IMR-90 (cell line): ENCODE measurements around the gene NTSR1. TPM values are rescaled to one million over a fixed set of nuclear protein-coding genes. Genes with fewer than 3 reads are reported as not detected.

ENCODE experiments used
- ATAC-seq: fragments of 200-7000 bp; cut with Tn5 transposase; 2 replicates; pipeline ENCODE4 v1.9.1; 2020; ENCODE audit warnings: low read depth, mild to moderate bottlenecking, moderate library complexity
- BruUV-seq: library from RNA; stranded (reverse); fragments of 400-500 nt; replicated peaks from 2 replicates; lab custom pipeline; 2021; lab: Mats Ljungman, UMichigan
- CTCF ChIA-PET: fragments of 300-600 bp; formaldehyde crosslinking; extraction: SDS; loops from one replicate; lab custom pipeline; 2021; ENCODE audit warnings: antibody characterized with exemption; lab: Yijun Ruan, JAX
- POLR2A ChIA-PET: fragments of 300-600 bp; sonication (Branson Sonifier 250); formaldehyde crosslinking; loops from one replicate; lab custom pipeline; 2022; ENCODE audit warnings: antibody characterized with exemption; ENCODE audit not compliant: unreplicated experiment; lab: Charles Lee
- DNase-seq: peaks from one replicate; pipeline ENCODE4 v3.0.0; 2013
- H2AFZ ChIP-seq: replicated peaks from 2 replicates; pipeline ENCODE3; 2013; ENCODE audit warnings: low read length, mild to moderate bottlenecking; ENCODE audit not compliant: poor library complexity
- H2AK5ac ChIP-seq: 2 replicates; pipeline ENCODE4 v1.6.1; 2013; ENCODE audit warnings: low read depth, low read length, inconsistent platforms
- H2AK9ac ChIP-seq: replicated peaks from 2 replicates; pipeline ENCODE3; 2013; ENCODE audit warnings: mild to moderate bottlenecking, low read depth, low read length, moderate library complexity; ENCODE audit not compliant: poor library complexity
- H2BK120ac ChIP-seq: 2 replicates; pipeline ENCODE4 v1.6.1; 2013; ENCODE audit warnings: low read depth, low read length, inconsistent platforms
- H2BK15ac ChIP-seq: 3 replicates; pipeline ENCODE4 v1.6.1; 2013; ENCODE audit warnings: low read depth, low read length, inconsistent platforms
- H2BK20ac ChIP-seq: 2 replicates; pipeline ENCODE4 v1.6.1; 2013; ENCODE audit warnings: low read depth, mild to moderate bottlenecking, inconsistent platforms, low read length, moderate library complexity
- H2BK5ac ChIP-seq: 2 replicates; pipeline ENCODE4 v1.6.1; 2013; ENCODE audit warnings: mild to moderate bottlenecking, low read depth, low read length, inconsistent platforms; ENCODE audit not compliant: poor library complexity, severe bottlenecking
- H3K14ac ChIP-seq: replicated peaks from 2 replicates; pipeline ENCODE4 v1.6.1; 2013; ENCODE audit warnings: low read depth, low read length, inconsistent platforms
- H3K18ac ChIP-seq: 2 replicates; pipeline ENCODE4 v1.6.1; 2013; ENCODE audit warnings: low read depth, low read length, control low read depth
- H3K23ac ChIP-seq: 2 replicates; pipeline ENCODE4 v1.6.1; 2013; ENCODE audit warnings: low read depth, low read length, inconsistent platforms
- H3K27ac ChIP-seq: 2 replicates; pipeline ENCODE4 v1.5.1; 2013; ENCODE audit warnings: mild to moderate bottlenecking, control low read depth, low read length; ENCODE audit not compliant: insufficient read depth
- H3K27me3 ChIP-seq: 2 replicates; pipeline ENCODE4 v1.6.1; 2013; ENCODE audit warnings: low read length; ENCODE audit not compliant: control insufficient read depth, insufficient read depth
- H3K36me3 ChIP-seq: 2 replicates; pipeline ENCODE4 v1.6.1; 2013; ENCODE audit warnings: low read length, mixed read lengths; ENCODE audit not compliant: control insufficient read depth, insufficient read depth
- H3K4ac ChIP-seq: 2 replicates; pipeline ENCODE4 v1.6.1; 2013; ENCODE audit warnings: low read depth, low read length, inconsistent platforms
- H3K4me1 ChIP-seq: 2 replicates; pipeline ENCODE4 v1.6.1; 2013; ENCODE audit warnings: low read length, mixed read lengths; ENCODE audit not compliant: control insufficient read depth, insufficient read depth
- H3K4me2 ChIP-seq: 2 replicates; pipeline ENCODE4 v1.6.1; 2013; ENCODE audit warnings: low read depth, mild to moderate bottlenecking, control low read depth, low read length, moderate library complexity
- H3K4me3 ChIP-seq: 2 replicates; pipeline ENCODE4 v1.5.1; 2013; ENCODE audit warnings: low read depth, mild to moderate bottlenecking, control low read depth, low read length, moderate library complexity; ENCODE audit not compliant: insufficient read depth
- H3K56ac ChIP-seq: 2 replicates; pipeline ENCODE4 v1.6.1; 2013; ENCODE audit warnings: low read length, inconsistent platforms; ENCODE audit not compliant: insufficient read depth; ENCODE audit errors: extremely low read depth
- H3K79me1 ChIP-seq, 2 experiments: 2 replicates each; pipeline ENCODE4 v1.6.1; 2013; ENCODE audit warnings: low read length in 2 of 2, inconsistent platforms in 1 of 2, low read depth in 1 of 2
- H3K9ac ChIP-seq: 2 replicates; pipeline ENCODE4 v1.6.1; 2013; ENCODE audit warnings: low read depth, low read length, control low read depth
- H3K9me1 ChIP-seq: 2 replicates; pipeline ENCODE4 v1.6.1; 2013; ENCODE audit warnings: low read length, inconsistent platforms; ENCODE audit not compliant: insufficient read depth
- H3K9me3 ChIP-seq: 2 replicates; pipeline ENCODE4 v1.6.1; 2013; ENCODE audit warnings: low read length; ENCODE audit not compliant: control insufficient read depth, insufficient read depth
- H4K20me1 ChIP-seq: 2 replicates; pipeline ENCODE4 v1.6.1; 2013; ENCODE audit warnings: low read length, inconsistent platforms; ENCODE audit not compliant: insufficient read depth
- H4K5ac ChIP-seq: 2 replicates; pipeline ENCODE4 v1.6.1; 2013; ENCODE audit warnings: mild to moderate bottlenecking, low read depth, low read length, control low read depth
- H4K8ac ChIP-seq, 2 experiments: 2 replicates each; pipeline ENCODE4 v1.6.1; 2013; ENCODE audit warnings: low read depth in 2 of 2, low read length in 2 of 2, control low read depth in 1 of 2, inconsistent platforms in 1 of 2
- H4K91ac ChIP-seq: 2 replicates; pipeline ENCODE4 v1.6.1; 2013; ENCODE audit warnings: low read depth, low read length, inconsistent platforms; ENCODE audit not compliant: insufficient read depth
- BHLHE40 ChIP-seq: fragments of 150-350 bp; IDR thresholded peaks from 2 replicates; pipeline ENCODE4 v1.6.1; 2016; ENCODE audit warnings: mild to moderate bottlenecking, low read depth, low read length
- CEBPB ChIP-seq: IDR thresholded peaks from 2 replicates; pipeline ENCODE4 v1.6.1; 2012; ENCODE audit warnings: low read depth, low read length, improper control_type of control experiment
- FOS ChIP-seq: fragments of 150-350 bp; IDR thresholded peaks from 2 replicates; pipeline ENCODE4 v1.6.1; 2016; ENCODE audit warnings: low read depth, low read length
- MAZ ChIP-seq: IDR thresholded peaks from 2 replicates; pipeline ENCODE4 v1.6.1; 2012; ENCODE audit warnings: low read depth, mild to moderate bottlenecking, low read length, improper control_type of control experiment, moderate library complexity, borderline replicate concordance
- MXI1 ChIP-seq: IDR thresholded peaks from 2 replicates; pipeline ENCODE4 v1.6.1; 2012; ENCODE audit warnings: low read depth, mild to moderate bottlenecking, low read length, moderate library complexity, borderline replicate concordance
- NFE2L2 ChIP-seq: fragments of 150-350 bp; IDR thresholded peaks from 2 replicates; pipeline ENCODE4 v1.6.1; 2016; ENCODE audit warnings: low read depth, mild to moderate bottlenecking, low read length
- POLR2A ChIP-seq: IDR thresholded peaks from 2 replicates; pipeline ENCODE4 v1.6.1; 2012; ENCODE audit warnings: mild to moderate bottlenecking, low read depth, low read length
- RAD21 ChIP-seq: IDR thresholded peaks from 2 replicates; pipeline ENCODE4 v1.6.1; 2012; ENCODE audit warnings: low read length, improper control_type of control experiment
- WGBS, 2 experiments: methylation state at CpG; one replicate each; pipeline versions ENCODE4 v1.1.5 to v1.1.7; 2013; ENCODE audit warnings: missing lambda C conversion rate in 2 of 2; ENCODE audit not compliant: insufficient read length in 1 of 2; ENCODE audit errors: extremely low coverage in 2 of 2; 5-methylcytosine and 5-hydroxymethylcytosine counted together
- dilution Hi-C: fragments of 300-500 bp; cut with HindIII; formaldehyde crosslinking; loops from one replicate; pipeline ENCODE4 v1.14.3; 2018; ENCODE audit warnings: low sequenced_read_pairs; ENCODE audit not compliant: unreplicated experiment
- in situ Hi-C: fragments of 300-500 bp; cut with MboI; formaldehyde crosslinking; loops from 3 replicates; pipeline ENCODE4 v1.14.3; 2019; ENCODE audit warnings: low sequenced_read_pairs, inconsistent platforms, mixed read lengths
- intact Hi-C: fragments of 100-400 bp; cut with micrococcal nuclease; formaldehyde crosslinking; loops from 2 replicates; pipeline ENCODE4 v1.10.0; 2022
- polyA plus RNA-seq, 3 experiments: library from polyadenylated mRNA; depleted of rRNA; stranded (reverse); fragments of >200 nt; gene quantifications; 2 replicates each; pipeline ENCODE4 v1.2.3, GENCODE V29; 2012; ENCODE audit warnings: low replicate concordance in 1 of 3
- total RNA-seq: library from RNA; depleted of rRNA; stranded (reverse); fragments of >200 nt; gene quantifications from 2 replicates; pipeline ENCODE4 v1.2.3, GENCODE V29; 2012
- TF ChIP-seq, protein P1 (sequence below): conservative IDR thresholded peaks from 2 replicates; pipeline ENCODE4 v1.5.1; 2012; ENCODE audit warnings: mild to moderate bottlenecking, low read depth, low read length, improper control_type of control experiment
- TF ChIP-seq, protein P2 (sequence below): fragments of 150-350 bp; IDR thresholded peaks from 2 replicates; pipeline ENCODE4 v1.6.1; 2017; ENCODE audit warnings: mild to moderate bottlenecking, antibody characterized with exemption, low read length, low read depth

The NTSR1 gene
- total and polyA plus RNA-seq, 2 of the 4 experiments (the other 2 are of a cell fraction), result 0.54 to 1.8 TPM

DNA sequence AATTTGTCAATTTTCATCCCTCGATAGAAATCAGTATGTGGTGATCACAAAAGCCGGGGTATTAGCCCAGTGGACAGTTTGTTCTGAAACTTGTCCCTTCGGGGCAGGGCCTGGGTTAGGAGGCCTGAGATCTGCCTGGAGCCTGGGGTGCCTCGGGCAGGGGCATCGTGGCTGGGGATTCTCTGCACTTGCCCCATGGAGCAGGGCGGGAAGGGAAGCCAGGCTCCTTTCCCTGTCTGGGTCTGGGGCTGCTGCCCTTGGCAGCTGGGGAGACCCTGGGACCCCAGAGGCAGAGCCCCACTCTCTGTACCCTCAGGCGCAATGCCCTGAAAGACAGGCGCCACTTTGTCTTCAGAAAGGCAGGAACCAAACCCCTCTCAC is 27.4 kb downstream of the NTSR1 start:
- intact Hi-C loops (no loop called here), in situ Hi-C loops (no loop called here), dilution Hi-C loops (no loop called here)
- H2BK120ac ChIP-seq, result no peak overlapping the region
- no peaks in the 10 kb centered on the region for H3K36me3 ChIP-seq
- no peak overlapping the region for H3K18ac ChIP-seq
- no peak overlapping the region for H2BK5ac ChIP-seq
- H3K9ac ChIP-seq, result no peak overlapping the region
- no peak overlapping the region for H3K56ac ChIP-seq
- no peak overlapping the region for H3K4me3 ChIP-seq
- no TSS peak for BruUV-seq
- H3K14ac ChIP-seq, result no peak overlapping the region
- WGBS, 2 experiments, result 92% methylated on average over 2 of the region's 8 CpGs; no CpG with 5 or more reads in 1 of the 2 experiments
- no peak overlapping the region for H3K27ac ChIP-seq
- peaks cover 14% of the 10 kb centered on the region for H3K9me1 ChIP-seq
- H4K20me1 ChIP-seq, result no peaks in the 10 kb centered on the region
- no peak overlapping the region for H3K4ac ChIP-seq
- no peak overlapping the region for H3K23ac ChIP-seq
- no peaks in the 10 kb centered on the region for H3K9me3 ChIP-seq
- H2BK15ac ChIP-seq, result no peak overlapping the region
- H3K4me1 ChIP-seq, result peaks cover 13% of the 10 kb centered on the region
- TF ChIP-seq BHLHE40, result no peak
- TF ChIP-seq, protein P1, sequence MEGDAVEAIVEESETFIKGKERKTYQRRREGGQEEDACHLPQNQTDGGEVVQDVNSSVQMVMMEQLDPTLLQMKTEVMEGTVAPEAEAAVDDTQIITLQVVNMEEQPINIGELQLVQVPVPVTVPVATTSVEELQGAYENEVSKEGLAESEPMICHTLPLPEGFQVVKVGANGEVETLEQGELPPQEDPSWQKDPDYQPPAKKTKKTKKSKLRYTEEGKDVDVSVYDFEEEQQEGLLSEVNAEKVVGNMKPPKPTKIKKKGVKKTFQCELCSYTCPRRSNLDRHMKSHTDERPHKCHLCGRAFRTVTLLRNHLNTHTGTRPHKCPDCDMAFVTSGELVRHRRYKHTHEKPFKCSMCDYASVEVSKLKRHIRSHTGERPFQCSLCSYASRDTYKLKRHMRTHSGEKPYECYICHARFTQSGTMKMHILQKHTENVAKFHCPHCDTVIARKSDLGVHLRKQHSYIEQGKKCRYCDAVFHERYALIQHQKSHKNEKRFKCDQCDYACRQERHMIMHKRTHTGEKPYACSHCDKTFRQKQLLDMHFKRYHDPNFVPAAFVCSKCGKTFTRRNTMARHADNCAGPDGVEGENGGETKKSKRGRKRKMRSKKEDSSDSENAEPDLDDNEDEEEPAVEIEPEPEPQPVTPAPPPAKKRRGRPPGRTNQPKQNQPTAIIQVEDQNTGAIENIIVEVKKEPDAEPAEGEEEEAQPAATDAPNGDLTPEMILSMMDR, result no peak
- TF ChIP-seq RAD21, result no peak
- no peak for TF ChIP-seq POLR2A
- TF ChIP-seq MXI1, result no peak
- TF ChIP-seq, protein P2, sequence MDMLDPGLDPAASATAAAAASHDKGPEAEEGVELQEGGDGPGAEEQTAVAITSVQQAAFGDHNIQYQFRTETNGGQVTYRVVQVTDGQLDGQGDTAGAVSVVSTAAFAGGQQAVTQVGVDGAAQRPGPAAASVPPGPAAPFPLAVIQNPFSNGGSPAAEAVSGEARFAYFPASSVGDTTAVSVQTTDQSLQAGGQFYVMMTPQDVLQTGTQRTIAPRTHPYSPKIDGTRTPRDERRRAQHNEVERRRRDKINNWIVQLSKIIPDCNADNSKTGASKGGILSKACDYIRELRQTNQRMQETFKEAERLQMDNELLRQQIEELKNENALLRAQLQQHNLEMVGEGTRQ, result no peak
- TF ChIP-seq MAZ, result no peak
- no peak for TF ChIP-seq CEBPB
- no peak for TF ChIP-seq FOS
- TF ChIP-seq NFE2L2, result no peak
- ATAC-seq (no peak), DNase-seq (no peak)
- no peak overlapping the region for H2BK20ac ChIP-seq
- no peak overlapping the region for H4K8ac ChIP-seq
- H4K5ac ChIP-seq, result no peak overlapping the region
- H3K27me3 ChIP-seq, result peaks cover 5% of the 10 kb centered on the region
- POLR2A ChIA-PET, result no interaction called here
- no peak overlapping the region for H2AK5ac ChIP-seq
- no peak overlapping the region for H3K4me2 ChIP-seq
- H3K79me1 ChIP-seq, result peaks cover 0 to 3% of the 10 kb centered on the region in 2 experiments; a peak in 1 of 4 replicates
- no peak overlapping the region for H2AFZ ChIP-seq
- CTCF ChIA-PET, result no interaction called here
- H2AK9ac ChIP-seq, result no peak overlapping the region
- H4K91ac ChIP-seq, result no peak overlapping the region
